Astrocyte of the spinal cord (primary cell): ENCODE measurements around the gene CCDC192.
"Not testable (repeated sequence)": the region's sequence is repeated elsewhere in the genome, so short reads cannot be mapped to it uniquely, and the experiment has no call there.

ENCODE experiments used
- DNase-seq: peaks from one replicate; pipeline ENCODE4 v3.0.0; 2011; ENCODE audit warnings: low read depth, low spot score
- H3K4me3 ChIP-seq: 2 replicates; pipeline ENCODE4 v1.5.1; 2011; ENCODE audit warnings: low read depth, mild to moderate bottlenecking, low read length, moderate library complexity
- in situ Hi-C: cut with HindIII; loops from 2 replicates; pipeline ENCODE4 v1.10.0; 2017; ENCODE audit warnings: low sequenced_read_pairs
- TF ChIP-seq, protein P1 (sequence below): IDR thresholded peaks from 2 replicates; pipeline ENCODE4 v1.5.1; 2012; ENCODE audit warnings: low read depth, mild to moderate bottlenecking, low read length, inconsistent platforms

The CCDC192 gene

GRCh38 chr5:127844581-127845021 is 141.4 kb downstream of the CCDC192 start:
- TF ChIP-seq, protein P1, sequence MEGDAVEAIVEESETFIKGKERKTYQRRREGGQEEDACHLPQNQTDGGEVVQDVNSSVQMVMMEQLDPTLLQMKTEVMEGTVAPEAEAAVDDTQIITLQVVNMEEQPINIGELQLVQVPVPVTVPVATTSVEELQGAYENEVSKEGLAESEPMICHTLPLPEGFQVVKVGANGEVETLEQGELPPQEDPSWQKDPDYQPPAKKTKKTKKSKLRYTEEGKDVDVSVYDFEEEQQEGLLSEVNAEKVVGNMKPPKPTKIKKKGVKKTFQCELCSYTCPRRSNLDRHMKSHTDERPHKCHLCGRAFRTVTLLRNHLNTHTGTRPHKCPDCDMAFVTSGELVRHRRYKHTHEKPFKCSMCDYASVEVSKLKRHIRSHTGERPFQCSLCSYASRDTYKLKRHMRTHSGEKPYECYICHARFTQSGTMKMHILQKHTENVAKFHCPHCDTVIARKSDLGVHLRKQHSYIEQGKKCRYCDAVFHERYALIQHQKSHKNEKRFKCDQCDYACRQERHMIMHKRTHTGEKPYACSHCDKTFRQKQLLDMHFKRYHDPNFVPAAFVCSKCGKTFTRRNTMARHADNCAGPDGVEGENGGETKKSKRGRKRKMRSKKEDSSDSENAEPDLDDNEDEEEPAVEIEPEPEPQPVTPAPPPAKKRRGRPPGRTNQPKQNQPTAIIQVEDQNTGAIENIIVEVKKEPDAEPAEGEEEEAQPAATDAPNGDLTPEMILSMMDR: no peak
- peak; percentile 28 for DNase-seq
- in situ Hi-C loops: no loop called here
- H3K4me3 ChIP-seq: no peak overlapping the region

GRCh38 chr5:127846884-127847283 is 143.7 kb downstream of the CCDC192 start:
- DNase-seq: no peak
- in situ Hi-C loops: no loop called here
- TF ChIP-seq, protein P1: no peak
- H3K4me3 ChIP-seq: no peak overlapping the region

GRCh38 chr5:127847641-127848040 is 144.4 kb downstream of the CCDC192 start:
- in situ Hi-C loops, H3K4me3 ChIP-seq, DNase-seq: not testable (repeated sequence)

DNA sequence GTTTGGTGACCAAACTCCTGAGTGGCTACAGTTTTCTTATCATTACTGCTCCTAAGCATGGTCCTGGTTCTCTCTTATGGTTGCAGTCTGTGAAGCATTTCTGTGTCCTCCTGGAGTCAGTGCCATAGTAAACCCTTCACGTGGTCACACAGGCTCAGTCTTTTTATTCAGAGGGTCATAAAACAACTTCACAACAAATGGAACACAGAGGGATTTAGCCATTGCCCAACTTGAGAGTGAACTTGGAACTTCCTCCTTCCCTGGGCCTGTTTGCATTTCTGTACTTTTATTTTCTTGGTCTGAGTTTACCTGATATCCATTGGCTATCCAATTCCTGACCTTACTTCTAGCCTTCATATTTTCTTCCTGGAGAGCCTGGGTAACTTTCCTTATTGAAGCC is 144.9 kb downstream of the CCDC192 start:
- in situ Hi-C loops: no loop called here
- H3K4me3 ChIP-seq: no peak overlapping the region
- TF ChIP-seq, protein P1: no peak
- no peak for DNase-seq

DNA sequence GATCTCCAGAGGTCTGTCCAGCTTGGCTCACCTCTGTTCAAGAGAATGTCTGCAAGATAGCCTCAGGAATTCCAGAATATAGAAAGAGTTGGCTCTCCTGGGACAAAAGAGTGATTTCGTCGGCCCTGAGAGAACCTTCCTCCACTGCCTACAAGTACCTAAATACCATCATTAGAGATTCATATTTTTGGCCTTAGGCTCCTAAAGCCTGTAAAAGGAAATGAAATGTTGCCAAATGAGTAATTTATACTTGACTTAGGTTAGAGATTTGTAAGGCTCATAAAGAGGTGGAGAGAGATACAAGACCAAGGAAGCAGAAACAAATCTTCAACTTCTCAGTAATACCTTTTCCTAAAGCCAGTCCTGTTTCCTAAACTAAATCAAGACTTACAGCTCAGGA is 146.2 kb downstream of the CCDC192 start:
- TF ChIP-seq, protein P1: no peak
- in situ Hi-C loops: no loop called here
- H3K4me3 ChIP-seq: no peak overlapping the region
- DNase-seq: no peak

GRCh38 chr5:127849891-127850290 is 146.7 kb downstream of the CCDC192 start:
- TF ChIP-seq, protein P1: no peak
- no peak overlapping the region for H3K4me3 ChIP-seq
- no peak for DNase-seq
- in situ Hi-C loops: no loop called here

DNA sequence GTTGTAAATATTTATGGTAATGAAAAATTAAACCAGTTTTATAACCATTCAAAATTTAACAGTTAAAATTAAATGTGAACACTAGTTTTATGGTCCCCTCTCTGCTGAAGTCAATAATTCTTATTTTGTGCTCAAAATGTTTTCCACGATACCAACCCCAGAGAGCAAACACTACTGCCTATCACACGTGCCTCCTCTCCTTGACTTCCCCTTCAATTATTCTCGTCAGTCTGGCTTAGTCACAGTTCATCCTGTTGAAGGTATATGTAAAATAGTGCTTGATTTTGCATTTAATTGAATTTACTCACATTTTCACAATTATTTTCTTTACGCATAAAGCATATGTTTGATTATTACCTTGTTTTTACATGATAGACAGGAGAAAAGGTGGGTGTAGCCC is 148.8 kb downstream of the CCDC192 start:
- TF ChIP-seq, protein P1: no peak
- in situ Hi-C loops: no loop called here

More for the DNA sequence above, 148.8 kb downstream of the CCDC192 start:
- no peak for DNase-seq
- H3K4me3 ChIP-seq: no peak overlapping the region
